Measurements from ENCODE around the gene CDK11B. TPM values are rescaled to one million over a fixed set of nuclear protein-coding genes. Genes with fewer than 3 reads are reported as not detected.
"Not testable (repeated sequence)": the region's sequence is repeated elsewhere in the genome, so short reads cannot be mapped to it uniquely, and the experiment has no call there.

The CDK11B gene
- total RNA-seq = 10 to 100 TPM; 31.8 to 44.7 TPM

DNA sequence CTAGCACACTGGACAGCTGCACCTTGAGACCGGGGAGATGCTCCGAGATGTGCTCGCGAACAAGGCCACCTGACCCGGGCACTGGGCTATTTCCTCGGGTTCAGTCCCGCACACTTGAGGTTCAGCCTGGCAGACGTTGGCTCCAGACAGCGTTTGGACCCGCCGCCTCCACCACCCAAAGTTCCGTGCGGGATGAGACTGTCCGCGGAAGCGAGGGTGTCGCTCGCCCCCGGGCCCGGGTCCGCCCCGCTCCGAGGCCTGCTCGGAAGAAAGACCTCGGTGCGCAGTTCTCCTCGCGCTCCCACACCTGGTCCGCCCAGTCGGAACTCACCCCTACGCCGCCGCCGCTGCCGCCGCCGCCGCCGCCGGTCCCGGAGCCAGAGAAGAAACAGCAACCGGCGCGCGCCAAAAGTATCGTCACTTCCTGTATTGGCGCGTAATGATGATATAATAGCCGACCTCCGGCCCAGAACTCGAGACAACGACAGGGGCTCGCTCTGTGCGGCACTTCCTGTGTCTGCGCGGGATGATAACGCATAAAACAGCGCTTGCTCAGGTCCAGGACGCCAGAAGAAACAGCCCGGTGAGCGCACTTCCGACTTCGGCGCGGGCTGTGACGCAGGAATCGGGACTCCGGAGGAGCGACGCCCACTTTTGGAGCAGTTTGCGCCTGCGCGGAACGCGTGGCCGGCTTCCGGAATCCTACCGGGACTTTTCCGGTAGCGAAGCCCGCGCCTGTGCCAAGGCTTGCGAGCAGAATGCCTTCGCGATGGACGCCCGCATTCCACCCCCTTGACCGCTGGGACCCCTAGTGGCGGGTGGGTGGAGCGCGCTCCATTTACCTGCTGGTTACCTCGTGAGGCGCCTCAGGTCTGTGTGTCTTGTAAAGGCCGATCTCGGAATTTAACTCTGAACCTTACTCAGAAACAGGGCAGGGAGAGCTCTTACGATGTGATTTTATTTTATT, at the start of gene CDK11B:
TSS of gene CDK11B (minus strand) at position 422 of the 967 bp plus-strand sequence. CDS start 1,519 bp downstream, outside the sequence.
- peak; percentile 97 for DNase-seq
- H3K4me3 ChIP-seq = peak within 1 kb of the TSS; percentile 46
- peak within 1 kb of the TSS; percentile 99 for H3K27ac ChIP-seq
- H3K9me3 ChIP-seq; intact Hi-C loops (cut with DNase I); H3K4me1 ChIP-seq; H3K36me3 ChIP-seq; H3K27me3 ChIP-seq: not testable (repeated sequence)
- TF ChIP-seq, protein P1, sequence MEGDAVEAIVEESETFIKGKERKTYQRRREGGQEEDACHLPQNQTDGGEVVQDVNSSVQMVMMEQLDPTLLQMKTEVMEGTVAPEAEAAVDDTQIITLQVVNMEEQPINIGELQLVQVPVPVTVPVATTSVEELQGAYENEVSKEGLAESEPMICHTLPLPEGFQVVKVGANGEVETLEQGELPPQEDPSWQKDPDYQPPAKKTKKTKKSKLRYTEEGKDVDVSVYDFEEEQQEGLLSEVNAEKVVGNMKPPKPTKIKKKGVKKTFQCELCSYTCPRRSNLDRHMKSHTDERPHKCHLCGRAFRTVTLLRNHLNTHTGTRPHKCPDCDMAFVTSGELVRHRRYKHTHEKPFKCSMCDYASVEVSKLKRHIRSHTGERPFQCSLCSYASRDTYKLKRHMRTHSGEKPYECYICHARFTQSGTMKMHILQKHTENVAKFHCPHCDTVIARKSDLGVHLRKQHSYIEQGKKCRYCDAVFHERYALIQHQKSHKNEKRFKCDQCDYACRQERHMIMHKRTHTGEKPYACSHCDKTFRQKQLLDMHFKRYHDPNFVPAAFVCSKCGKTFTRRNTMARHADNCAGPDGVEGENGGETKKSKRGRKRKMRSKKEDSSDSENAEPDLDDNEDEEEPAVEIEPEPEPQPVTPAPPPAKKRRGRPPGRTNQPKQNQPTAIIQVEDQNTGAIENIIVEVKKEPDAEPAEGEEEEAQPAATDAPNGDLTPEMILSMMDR (IDR thresholded peaks at IDR 0.05) = peak; percentile 36
- peak within 1 kb of the TSS; percentile 28 to 83 for H3K9ac ChIP-seq (ENCODE audit: low read depth in 2 of 2, low read length in 2 of 2)

DNA sequence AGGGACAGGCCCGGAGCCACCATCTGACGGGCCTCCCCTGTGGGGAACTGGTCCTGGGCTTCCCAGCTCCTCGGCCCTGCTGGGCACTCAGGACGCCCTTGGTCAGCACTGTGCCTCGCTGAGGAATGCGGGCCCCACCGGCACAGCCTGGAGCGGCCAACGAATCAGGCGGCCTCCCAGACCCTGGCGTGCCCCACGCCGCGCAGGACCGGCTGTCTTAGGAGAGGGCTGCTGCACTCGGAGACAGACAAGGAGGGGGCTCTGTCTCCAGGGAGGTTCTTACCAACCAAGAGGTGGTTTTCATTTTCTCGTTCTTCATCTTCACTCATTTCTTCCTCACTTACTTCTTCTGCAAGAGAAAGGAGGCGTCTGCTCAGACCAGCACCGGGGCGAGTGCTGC, 49.1 kb upstream of the CDK11B start:
- not testable (repeated sequence) for DNase-seq

DNA sequence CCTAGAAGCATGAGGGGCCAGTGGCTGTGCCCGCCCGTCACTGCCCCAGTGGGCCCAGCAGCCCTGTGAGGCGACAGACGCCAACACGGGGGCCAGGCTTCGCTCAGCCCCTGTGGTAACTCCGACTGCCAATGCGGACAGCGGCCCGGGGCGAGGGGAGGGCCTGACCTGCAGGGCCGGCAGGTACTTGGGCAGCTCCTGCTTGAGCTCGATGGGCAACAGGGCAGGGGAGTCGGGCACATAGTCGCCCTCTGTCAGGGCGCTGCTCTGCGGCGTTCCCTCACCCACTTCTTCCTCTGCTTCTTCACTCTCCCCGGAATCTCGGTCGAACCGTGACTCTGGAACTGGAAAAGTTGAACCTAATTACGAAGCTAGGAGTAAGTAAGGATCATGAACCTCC, 48.4 kb upstream of the CDK11B start:
- DNase-seq; H3K4me3 ChIP-seq; H3K4me1 ChIP-seq; H3K36me3 ChIP-seq; H3K9ac ChIP-seq (ENCODE audit: low read depth in 2 of 2, low read length in 2 of 2); H3K27me3 ChIP-seq; intact Hi-C loops (cut with DNase I); H3K9me3 ChIP-seq; H3K27ac ChIP-seq: not testable (repeated sequence)

More for the DNA sequence above, 49.1 kb upstream of the CDK11B start:
- H3K36me3 ChIP-seq; H3K27me3 ChIP-seq; intact Hi-C loops (cut with DNase I); H3K27ac ChIP-seq; H3K9ac ChIP-seq (ENCODE audit: low read depth in 2 of 2, low read length in 2 of 2); H3K4me1 ChIP-seq; H3K4me3 ChIP-seq; H3K9me3 ChIP-seq: not testable (repeated sequence)

DNA sequence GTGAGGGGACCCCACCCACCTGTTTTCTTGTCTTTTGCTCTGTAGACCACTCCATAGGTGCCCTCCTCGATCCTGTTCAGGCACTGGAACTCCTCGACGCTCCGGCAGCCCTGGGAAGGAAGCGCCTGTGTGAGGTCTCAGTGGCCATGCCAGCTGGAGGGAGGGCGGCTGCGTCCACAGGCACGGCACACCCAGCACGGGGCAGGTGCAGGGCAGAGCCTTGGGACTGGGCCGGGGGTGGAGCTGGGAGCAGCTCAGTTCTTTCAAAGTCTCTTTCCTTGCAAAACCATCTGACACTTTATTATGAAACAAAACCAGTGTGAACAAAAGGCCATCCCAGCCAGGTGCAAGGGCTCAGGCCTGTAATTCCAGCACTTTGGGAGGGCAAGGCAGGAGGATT, 46.8 kb upstream of the CDK11B start:
- H3K4me3 ChIP-seq; H3K9me3 ChIP-seq; H3K9ac ChIP-seq (ENCODE audit: low read depth in 2 of 2, low read length in 2 of 2); H3K4me1 ChIP-seq; DNase-seq; H3K36me3 ChIP-seq; H3K27ac ChIP-seq; intact Hi-C loops (cut with DNase I); H3K27me3 ChIP-seq: not testable (repeated sequence)

DNA sequence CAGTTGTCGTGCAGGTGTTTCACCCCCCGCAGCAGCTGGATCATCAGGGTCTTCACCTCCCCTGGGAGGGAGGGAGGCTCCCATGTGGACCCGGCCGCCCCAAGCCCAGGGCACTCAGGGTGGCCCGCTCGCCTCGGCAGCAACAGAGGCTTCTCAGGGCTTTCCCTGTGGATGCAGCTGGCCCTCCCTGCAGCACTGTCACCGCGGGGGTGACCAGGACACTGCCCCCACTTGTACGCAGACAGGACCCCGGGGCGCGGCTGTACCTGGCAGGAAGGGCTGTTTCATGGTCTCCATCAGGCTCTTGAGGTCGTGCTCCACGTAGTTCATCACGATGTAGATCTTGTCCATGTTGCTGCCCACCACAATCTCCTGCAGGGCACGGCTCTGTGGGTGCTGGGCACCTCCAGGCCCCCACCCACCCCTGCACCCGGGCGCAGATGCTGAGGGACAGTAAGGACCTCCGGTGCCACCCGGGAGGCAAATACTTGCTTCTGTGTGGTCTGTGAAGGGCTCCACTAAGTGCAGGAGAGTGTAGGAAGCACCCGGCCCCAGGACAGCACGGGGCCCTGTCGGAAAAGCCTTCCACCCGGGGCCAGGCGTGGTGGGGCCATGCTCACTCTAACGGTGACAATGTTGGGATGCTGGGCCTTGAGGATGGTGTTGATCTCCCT, 45.6 kb upstream of the CDK11B start:
- intact Hi-C loops (cut with DNase I); DNase-seq; H3K4me3 ChIP-seq; H3K9ac ChIP-seq (ENCODE audit: low read depth in 2 of 2, low read length in 2 of 2); H3K36me3 ChIP-seq; H3K27me3 ChIP-seq; H3K9me3 ChIP-seq; H3K27ac ChIP-seq; H3K4me1 ChIP-seq: not testable (repeated sequence)

DNA sequence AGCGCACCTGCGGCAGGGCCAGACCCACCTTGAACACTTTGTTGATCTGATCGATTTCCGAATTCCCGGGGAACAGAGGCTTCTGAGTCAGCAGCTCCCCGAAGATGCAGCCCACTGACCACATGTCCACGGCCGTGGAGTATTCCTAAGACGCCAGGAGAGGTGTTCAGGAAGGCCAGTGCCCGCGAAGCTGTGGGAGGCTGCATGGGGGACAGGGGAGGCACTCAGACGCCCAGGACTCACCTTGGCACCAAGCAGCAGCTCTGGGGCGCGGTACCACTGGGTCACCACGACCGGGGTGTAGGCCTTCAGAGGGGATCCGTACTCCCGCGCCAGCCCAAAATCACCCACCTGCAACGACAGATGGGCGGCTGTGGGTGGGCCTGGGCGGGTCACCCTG, 45.0 kb upstream of the CDK11B start:
- no peak overlapping the region for H3K9ac ChIP-seq (ENCODE audit: low read depth in 2 of 2, low read length in 2 of 2)
- DNase-seq = no peak
- no peak overlapping the region for H3K27ac ChIP-seq
- H3K4me1 ChIP-seq = no peaks in the 10 kb centered on the region
- no peak overlapping the region for H3K4me3 ChIP-seq
- no peaks in the 10 kb centered on the region for H3K9me3 ChIP-seq
- TF ChIP-seq, protein P1 (IDR thresholded peaks at IDR 0.05) = no peak
- H3K27me3 ChIP-seq = no peaks in the 10 kb centered on the region
- intact Hi-C loops (cut with DNase I) = no loop called here
- no peaks in the 10 kb centered on the region for H3K36me3 ChIP-seq

DNA sequence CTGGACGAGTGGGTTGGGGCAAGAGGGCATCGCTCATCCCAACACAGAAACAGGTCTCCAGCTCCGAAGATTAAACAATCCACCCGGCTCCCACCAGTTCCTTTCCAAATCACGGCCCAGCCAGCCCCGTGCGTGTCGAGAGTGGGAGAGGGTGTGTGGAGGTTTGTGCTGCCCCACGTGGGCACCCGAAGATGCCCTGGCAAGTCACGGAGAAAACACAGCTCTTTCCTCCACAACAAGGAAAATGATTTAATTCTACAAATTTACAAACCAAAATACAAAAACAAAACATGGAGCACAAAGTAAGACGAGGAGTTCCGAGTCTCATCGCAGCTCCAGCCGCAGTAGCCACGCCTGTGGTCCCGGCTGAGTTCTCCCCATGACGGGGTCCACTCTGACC, 43.7 kb upstream of the CDK11B start:
- H3K4me3 ChIP-seq; H3K27ac ChIP-seq; intact Hi-C loops (cut with DNase I); H3K27me3 ChIP-seq; H3K36me3 ChIP-seq; DNase-seq; H3K9me3 ChIP-seq; H3K4me1 ChIP-seq; H3K9ac ChIP-seq (ENCODE audit: low read depth in 2 of 2, low read length in 2 of 2): not testable (repeated sequence)

DNA sequence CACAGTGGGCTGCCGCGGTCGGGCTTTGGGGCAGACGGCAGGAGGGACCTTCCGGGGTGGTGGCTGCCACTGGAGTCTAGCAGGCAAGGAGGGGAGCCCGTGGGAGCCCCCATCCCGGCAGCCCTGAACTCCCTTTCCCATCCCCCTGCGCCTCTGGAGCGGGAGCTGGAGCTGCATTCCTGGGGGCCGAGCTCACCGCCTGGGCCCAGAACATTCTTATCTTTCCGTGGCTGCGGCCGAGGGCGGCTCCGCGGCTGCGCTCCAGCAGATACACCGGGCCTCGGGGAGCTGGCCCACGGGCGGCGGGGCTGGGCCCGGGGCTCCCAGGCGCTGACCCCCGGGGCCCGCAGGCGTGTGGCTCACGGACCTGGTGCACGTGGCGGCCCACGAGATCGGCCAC, 41.8 kb upstream of the CDK11B start:
- DNase-seq; H3K4me1 ChIP-seq; H3K4me3 ChIP-seq; H3K27me3 ChIP-seq; H3K9me3 ChIP-seq; H3K36me3 ChIP-seq; intact Hi-C loops (cut with DNase I); H3K27ac ChIP-seq; H3K9ac ChIP-seq (ENCODE audit: low read depth in 2 of 2, low read length in 2 of 2): not testable (repeated sequence)

DNA sequence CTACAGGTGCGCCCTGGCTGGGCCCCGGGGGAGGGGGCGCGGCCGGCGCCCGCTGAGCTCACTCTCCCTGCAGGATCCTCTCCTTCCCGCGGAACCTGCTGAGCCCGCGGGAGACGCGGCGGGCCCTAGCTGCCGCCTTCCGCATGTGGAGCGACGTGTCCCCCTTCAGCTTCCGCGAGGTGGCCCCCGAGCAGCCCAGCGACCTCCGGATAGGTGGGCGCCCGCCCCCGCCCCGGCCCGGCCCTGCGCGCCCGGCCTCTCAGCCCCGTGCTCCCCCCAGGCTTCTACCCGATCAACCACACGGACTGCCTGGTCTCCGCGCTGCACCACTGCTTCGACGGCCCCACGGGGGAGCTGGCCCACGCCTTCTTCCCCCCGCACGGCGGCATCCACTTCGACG, 41.3 kb upstream of the CDK11B start:
- H3K27me3 ChIP-seq; intact Hi-C loops (cut with DNase I); DNase-seq; H3K36me3 ChIP-seq; H3K9ac ChIP-seq (ENCODE audit: low read depth in 2 of 2, low read length in 2 of 2); H3K4me3 ChIP-seq; H3K27ac ChIP-seq; H3K4me1 ChIP-seq; H3K9me3 ChIP-seq: not testable (repeated sequence)

DNA sequence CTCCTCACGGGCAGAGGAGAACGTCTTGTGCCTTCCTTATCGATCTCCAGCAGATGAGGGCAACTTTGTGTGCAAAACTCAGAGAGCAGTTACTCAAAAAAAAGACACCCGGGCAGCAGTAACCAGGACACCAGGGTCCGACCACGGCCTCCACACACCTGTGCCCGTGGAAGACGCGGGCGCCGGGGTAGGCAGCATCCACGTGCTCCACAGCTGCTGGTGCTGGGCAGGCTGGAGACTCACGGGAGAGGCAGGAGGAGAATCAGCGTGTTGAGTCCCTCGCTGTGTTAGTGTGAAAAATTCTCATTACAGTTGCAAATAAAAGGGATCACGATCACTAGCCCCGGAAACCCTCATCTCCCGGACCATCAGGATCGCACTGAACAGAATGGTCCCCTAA, 40.3 kb upstream of the CDK11B start:
- H3K4me3 ChIP-seq; H3K27me3 ChIP-seq; H3K27ac ChIP-seq; H3K36me3 ChIP-seq; DNase-seq; H3K9me3 ChIP-seq; H3K9ac ChIP-seq (ENCODE audit: low read depth in 2 of 2, low read length in 2 of 2); H3K4me1 ChIP-seq: not testable (repeated sequence)
- intact Hi-C loops (cut with DNase I) = loop anchor here (10.0 kb wide), 1 partner anchor 46 kb away; no protein-coding TSS in a partner anchor

DNA sequence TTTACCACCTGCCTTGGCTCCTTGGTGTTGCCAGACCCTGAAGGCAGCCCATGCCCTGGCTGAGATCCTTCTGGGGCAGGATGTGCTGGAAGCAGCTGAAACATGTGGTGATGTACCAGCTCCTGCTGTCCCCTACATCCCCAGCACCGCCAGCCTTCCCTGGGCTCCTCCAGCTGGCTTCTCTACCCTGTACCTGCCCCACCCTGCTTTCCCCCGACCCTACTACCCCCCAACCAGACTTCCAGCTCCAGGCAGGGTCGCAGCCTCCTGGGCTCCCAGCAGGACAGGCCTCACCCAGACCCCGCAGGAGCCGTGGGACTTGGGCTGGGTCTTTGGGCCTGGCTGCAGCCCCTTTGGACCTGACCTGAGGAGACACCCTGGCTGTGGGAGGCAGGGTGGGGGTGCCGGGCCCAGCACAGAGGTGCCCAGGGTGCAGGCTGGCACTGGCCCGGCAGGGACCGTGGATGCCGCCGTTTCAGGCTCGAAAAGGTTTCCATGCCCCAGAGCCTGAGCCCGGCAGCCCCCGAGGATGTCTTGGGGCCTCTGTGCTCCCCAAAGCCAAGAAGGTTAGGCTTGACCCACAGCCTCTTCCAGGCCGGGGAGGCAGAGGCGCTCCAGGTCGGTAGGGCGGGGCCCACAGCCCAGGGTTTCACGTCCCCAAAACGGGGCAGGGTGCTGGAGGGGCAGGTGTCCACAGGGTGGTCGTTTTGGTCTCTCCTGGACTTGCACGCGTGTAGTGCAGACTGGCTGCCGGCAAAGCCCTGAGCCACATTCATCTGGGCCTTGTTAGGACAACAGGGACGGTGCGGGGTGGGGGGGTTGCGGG, 38.8 kb upstream of the CDK11B start:
- intact Hi-C loops (cut with DNase I) = loop anchor here (10.0 kb wide), 1 partner anchor 47 kb away; no protein-coding TSS in a partner anchor
- not testable (repeated sequence) for H3K27me3 ChIP-seq; H3K4me3 ChIP-seq; DNase-seq; H3K27ac ChIP-seq; H3K9me3 ChIP-seq; H3K4me1 ChIP-seq; H3K9ac ChIP-seq (ENCODE audit: low read depth in 2 of 2, low read length in 2 of 2); H3K36me3 ChIP-seq

All from colonic mucosa (tissue), 4 donors.